ENCODE measurements around the gene CCZ1. TPM values are rescaled to one million over a fixed set of nuclear protein-coding genes. Genes with fewer than 3 reads are reported as not detected.
A peak's percentile ranks its signal among the peaks of the same experiment; 100 is the strongest.
"Not testable (repeated sequence)": the region's sequence is repeated elsewhere in the genome, so short reads cannot be mapped to it uniquely, and the experiment has no call there.

The CCZ1 gene
- total and polyA plus RNA-seq, 9 of the 15 experiments (the other 6 are each of a cell fraction or from before 2014, with no cell fraction given), result 34.5 to 94.6 (median 78.1) TPM

GRCh38 chr7:5862753-5863366, 35.7 kb upstream of the CCZ1 start:
- H3K9me3 ChIP-seq (replicated peaks; ENCODE audit: control insufficient read depth, insufficient read depth, low read depth, low read length); H3K9me1 ChIP-seq (ENCODE audit: control insufficient read depth, insufficient read depth, low read length); H3K4me3 ChIP-seq; H3K27ac ChIP-seq (ENCODE audit: extremely low read depth, low read depth, low read length); H3K4me2 ChIP-seq (ENCODE audit: insufficient read depth, low read length); H3K4me1 ChIP-seq (replicated peaks in 1 of 2; ENCODE audit: control insufficient read depth in 2 of 2, insufficient read depth in 2 of 2, low read length in 2 of 2); DNase-seq (ENCODE audit: extremely low read depth in 1 of 4, low spot score in 3 of 4); intact Hi-C loops (cut with micrococcal nuclease); H3K36me3 ChIP-seq (ENCODE audit: control insufficient read depth, insufficient read depth, low read length); H4K20me1 ChIP-seq (replicated peaks; ENCODE audit: control insufficient read depth, insufficient read depth, low read length); POLR2A ChIA-PET; ATAC-seq; H3K9ac ChIP-seq (ENCODE audit: insufficient read depth in 1 of 2, low read depth in 2 of 2, low read length in 2 of 2); CTCF ChIA-PET (ENCODE audit: low intra/inter-chr PET ratio); BruUV-seq (replicated peaks); FAIRE-seq; H3K79me2 ChIP-seq (ENCODE audit: control insufficient read depth, insufficient read depth, low read length); H2AFZ ChIP-seq (ENCODE audit: low read depth, low read length): not testable (repeated sequence)
- WGBS (ENCODE audit: insufficient coverage, low coverage, missing lambda C conversion rate), result 9% methylated on average over 5 of the region's 5 CpGs
- peaks cover 12 to 18% of the 10 kb centered on the region in 2 experiments for H3K27me3 ChIP-seq (ENCODE audit: control insufficient read depth in 2 of 2, insufficient read depth in 2 of 2, low read length in 2 of 2)
- in situ Hi-C loops (cut with MboI), result loop anchor here (25.0 kb wide), 1 partner anchor 124 kb away; no protein-coding TSS in a partner anchor
- peak; percentile 97 for TF ChIP-seq ZNF232 (CRISPR knock-in tag; IDR thresholded peaks at IDR 0.05)

DNA sequence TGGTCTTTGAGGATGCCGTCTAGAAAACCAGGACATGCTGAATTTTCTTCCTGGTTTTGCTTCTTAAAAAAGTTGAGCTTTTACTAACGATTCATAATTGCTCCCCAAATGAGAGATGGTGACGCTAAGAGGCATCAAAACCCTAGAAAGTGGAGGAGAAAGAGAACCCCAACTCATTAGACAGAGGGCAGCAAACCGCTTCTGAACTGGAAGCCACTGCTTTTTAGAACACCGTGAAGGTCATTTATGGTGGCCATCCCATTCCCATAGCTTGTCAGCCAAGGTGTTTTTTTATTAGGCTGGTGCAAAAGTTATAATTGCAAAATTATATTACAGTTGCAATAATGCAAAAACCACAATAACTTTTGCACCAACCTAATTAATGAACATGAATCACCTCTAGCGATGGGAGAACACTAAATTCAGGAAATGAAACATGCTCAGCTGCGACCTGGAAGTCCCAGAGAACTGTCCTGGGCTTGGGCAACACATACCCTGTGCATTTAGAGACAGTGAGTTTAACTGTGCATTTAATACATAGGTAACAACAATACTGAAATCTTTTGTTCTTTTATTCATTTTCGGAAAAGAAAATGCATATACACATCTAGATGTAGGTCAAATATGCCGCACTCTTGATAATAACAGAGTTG, 33.1 kb upstream of the CCZ1 start:
- H3K36me3 ChIP-seq (ENCODE audit: control insufficient read depth, insufficient read depth, low read length); DNase-seq (ENCODE audit: extremely low read depth in 1 of 4, low spot score in 3 of 4); FAIRE-seq; BruUV-seq (replicated peaks); H4K20me1 ChIP-seq (replicated peaks; ENCODE audit: control insufficient read depth, insufficient read depth, low read length); H3K27ac ChIP-seq (ENCODE audit: extremely low read depth, low read depth, low read length); H3K4me1 ChIP-seq (replicated peaks in 1 of 2; ENCODE audit: control insufficient read depth in 2 of 2, insufficient read depth in 2 of 2, low read length in 2 of 2); H3K9me3 ChIP-seq (replicated peaks; ENCODE audit: control insufficient read depth, insufficient read depth, low read depth, low read length); H3K9me1 ChIP-seq (ENCODE audit: control insufficient read depth, insufficient read depth, low read length); H3K9ac ChIP-seq (ENCODE audit: insufficient read depth in 1 of 2, low read depth in 2 of 2, low read length in 2 of 2); H3K79me2 ChIP-seq (ENCODE audit: control insufficient read depth, insufficient read depth, low read length); H3K4me3 ChIP-seq; CTCF ChIA-PET (ENCODE audit: low intra/inter-chr PET ratio); H3K4me2 ChIP-seq (ENCODE audit: insufficient read depth, low read length); intact Hi-C loops (cut with micrococcal nuclease); H2AFZ ChIP-seq (ENCODE audit: low read depth, low read length): not testable (repeated sequence)
- in situ Hi-C loops (cut with MboI), result loop anchor here (25.0 kb wide), 1 partner anchor 122 kb away; no protein-coding TSS in a partner anchor
- POLR2A ChIA-PET, result interaction anchor here (0.7 kb wide), 1 partner anchor 11 kb away, joined by 3 read pairs; no protein-coding TSS in a partner anchor
- 5% methylated on average over 9 of the region's 9 CpGs for WGBS (ENCODE audit: insufficient coverage, low coverage, missing lambda C conversion rate)
- peaks cover 13 to 18% of the 10 kb centered on the region in 2 experiments for H3K27me3 ChIP-seq (ENCODE audit: control insufficient read depth in 2 of 2, insufficient read depth in 2 of 2, low read length in 2 of 2)
- ATAC-seq, result peak; percentile 66
- 0 out of 6 replicates have a peak, but pooled peaks of 2 of the 3 experiments have one; percentile 13 to 21 for TF ChIP-seq CTCF (IDR thresholded peaks at IDR 0.05 in 2 of 3, conservative IDR thresholded peaks at IDR 0.05 in 1 of 3; ENCODE audit: insufficient read depth in 2 of 3, low read depth in 1 of 3, low read length in 3 of 3)

Data from K562 (cell line).